ENCODE results near the gene ANO2. TPM values are rescaled to one million over a fixed set of nuclear protein-coding genes. Genes with fewer than 3 reads are reported as not detected.
A peak's percentile ranks its signal among the peaks of the same experiment; 100 is the strongest.

The ANO2 gene
- total and polyA plus RNA-seq, 4 donors = 6.4 to 19.2 (median 9.6) TPM

- H3K4me3 ChIP-seq (ENCODE audit: low read depth, low read length) = no peak overlapping the region
Observed at GRCh38 chr12:5921966-5922899, 22.8 kb downstream of the ANO2 start.

GRCh38 chr12:5921027-5921909 is 23.8 kb downstream of the ANO2 start:
- Histone ChIP-seq H3K4me3 (ENCODE audit: low read depth, low read length) (no peak overlapping the region), H3K4me1 (ENCODE audit: control insufficient read depth, insufficient read depth, low read length) (peaks cover 32% of the 10 kb centered on the region), H3K27me3 (ENCODE audit: control insufficient read depth, insufficient read depth, low read length) (no peaks in the 10 kb centered on the region), H3K36me3 (ENCODE audit: control insufficient read depth, insufficient read depth, low read length) (peaks cover 8% of the 10 kb centered on the region), H3K27ac (ENCODE audit: low read depth, low read length) (no peak overlapping the region), H3K9me3 (ENCODE audit: control insufficient read depth, insufficient read depth, low read length) (no peaks in the 10 kb centered on the region)
- 94% methylated on average over 24 of the region's 25 CpGs for WGBS (ENCODE audit: insufficient coverage)
- DNase-seq (ENCODE audit: low read depth in 4 of 6, low spot score in 6 of 6) = no peak

More at GRCh38 chr12:5921966-5922899, 22.8 kb downstream of the ANO2 start:
- no peak for DNase-seq (ENCODE audit: low read depth in 4 of 6, low spot score in 6 of 6)
- Histone ChIP-seq H3K27ac (ENCODE audit: low read depth, low read length) (no peak overlapping the region), H3K9me3 (ENCODE audit: control insufficient read depth, insufficient read depth, low read length) (no peaks in the 10 kb centered on the region), H3K36me3 (ENCODE audit: control insufficient read depth, insufficient read depth, low read length) (peaks cover 8% of the 10 kb centered on the region), H3K4me1 (ENCODE audit: control insufficient read depth, insufficient read depth, low read length) (peaks cover 32% of the 10 kb centered on the region), H3K27me3 (ENCODE audit: control insufficient read depth, insufficient read depth, low read length) (no peaks in the 10 kb centered on the region)
- WGBS (ENCODE audit: insufficient coverage) = 62% methylated on average over 11 of the region's 15 CpGs

GRCh38 chr12:5916785-5917290 is 28.2 kb downstream of the ANO2 start:
- peaks cover 24% of the 10 kb centered on the region for H3K4me1 ChIP-seq (ENCODE audit: control insufficient read depth, insufficient read depth, low read length)
- peaks cover 3% of the 10 kb centered on the region for H3K36me3 ChIP-seq (ENCODE audit: control insufficient read depth, insufficient read depth, low read length)
- no peaks in the 10 kb centered on the region for H3K9me3 ChIP-seq (ENCODE audit: control insufficient read depth, insufficient read depth, low read length)
- WGBS (ENCODE audit: insufficient coverage) = no CpG with 5 or more reads among the region's 9 CpGs
- H3K4me3 ChIP-seq (ENCODE audit: low read depth, low read length) = no peak overlapping the region
- DNase-seq (ENCODE audit: low read depth in 4 of 6, low spot score in 6 of 6) = no peak
- no peaks in the 10 kb centered on the region for H3K27me3 ChIP-seq (ENCODE audit: control insufficient read depth, insufficient read depth, low read length)
- no peak overlapping the region for H3K27ac ChIP-seq (ENCODE audit: low read depth, low read length)

- Histone ChIP-seq H3K27me3 (ENCODE audit: control insufficient read depth, insufficient read depth, low read length) (no peaks in the 10 kb centered on the region), H3K36me3 (ENCODE audit: control insufficient read depth, insufficient read depth, low read length) (no peaks in the 10 kb centered on the region), H3K4me1 (ENCODE audit: control insufficient read depth, insufficient read depth, low read length) (peaks cover 24% of the 10 kb centered on the region)
Observed at GRCh38 chr12:5915511-5915910, 29.5 kb downstream of the ANO2 start.

GRCh38 chr12:5914387-5915149 is 30.5 kb downstream of the ANO2 start:
- Histone ChIP-seq H3K27ac (ENCODE audit: low read depth, low read length) (no peak overlapping the region), H3K4me3 (ENCODE audit: low read depth, low read length) (no peak overlapping the region), H3K9me3 (ENCODE audit: control insufficient read depth, insufficient read depth, low read length) (no peaks in the 10 kb centered on the region), H3K36me3 (ENCODE audit: control insufficient read depth, insufficient read depth, low read length) (no peaks in the 10 kb centered on the region), H3K4me1 (ENCODE audit: control insufficient read depth, insufficient read depth, low read length) (peaks cover 24% of the 10 kb centered on the region), H3K27me3 (ENCODE audit: control insufficient read depth, insufficient read depth, low read length) (no peaks in the 10 kb centered on the region)
- WGBS (ENCODE audit: insufficient coverage) = 96% methylated on average over 6 of the region's 11 CpGs
- DNase-seq (ENCODE audit: low read depth in 4 of 6, low spot score in 6 of 6) = no peak

More at GRCh38 chr12:5915511-5915910, 29.5 kb downstream of the ANO2 start:
- 59% methylated on average over 4 of the region's 4 CpGs for WGBS (ENCODE audit: insufficient coverage)
- H3K9me3 ChIP-seq (ENCODE audit: control insufficient read depth, insufficient read depth, low read length) = no peaks in the 10 kb centered on the region
- H3K4me3 ChIP-seq (ENCODE audit: low read depth, low read length) = no peak overlapping the region
- no peak overlapping the region for H3K27ac ChIP-seq (ENCODE audit: low read depth, low read length)
- DNase-seq (ENCODE audit: low read depth in 4 of 6, low spot score in 6 of 6) = no peak

GRCh38 chr12:5913387-5913786 is 31.7 kb downstream of the ANO2 start:
- Histone ChIP-seq H3K36me3 (ENCODE audit: control insufficient read depth, insufficient read depth, low read length) (no peaks in the 10 kb centered on the region), H3K4me3 (ENCODE audit: low read depth, low read length) (no peak overlapping the region), H3K27me3 (ENCODE audit: control insufficient read depth, insufficient read depth, low read length) (no peaks in the 10 kb centered on the region), H3K4me1 (ENCODE audit: control insufficient read depth, insufficient read depth, low read length) (peaks cover 24% of the 10 kb centered on the region), H3K9me3 (ENCODE audit: control insufficient read depth, insufficient read depth, low read length) (no peaks in the 10 kb centered on the region), H3K27ac (ENCODE audit: low read depth, low read length) (no peak overlapping the region)
- peak in 1 of 6 donors; percentile 64 for DNase-seq (ENCODE audit: low read depth in 4 of 6, low spot score in 6 of 6)
- 56% methylated on average over 8 of the region's 9 CpGs for WGBS (ENCODE audit: insufficient coverage)

- Histone ChIP-seq H3K27me3 (ENCODE audit: control insufficient read depth, insufficient read depth, low read length) (no peaks in the 10 kb centered on the region), H3K4me3 (ENCODE audit: low read depth, low read length) (no peak overlapping the region), H3K9me3 (ENCODE audit: control insufficient read depth, insufficient read depth, low read length) (no peaks in the 10 kb centered on the region), H3K36me3 (ENCODE audit: control insufficient read depth, insufficient read depth, low read length) (no peaks in the 10 kb centered on the region), H3K27ac (ENCODE audit: low read depth, low read length) (no peak overlapping the region), H3K4me1 (ENCODE audit: control insufficient read depth, insufficient read depth, low read length) (peaks cover 24% of the 10 kb centered on the region)
- peak in 2 of 6 donors; percentile 13 to 64 for DNase-seq (ENCODE audit: low read depth in 4 of 6, low spot score in 6 of 6)
- 65% methylated on average over 13 of the region's 19 CpGs for WGBS (ENCODE audit: insufficient coverage)
Observed at GRCh38 chr12:5912437-5913334, 32.4 kb downstream of the ANO2 start.

- H3K36me3 ChIP-seq (ENCODE audit: control insufficient read depth, insufficient read depth, low read length) = no peaks in the 10 kb centered on the region
- peaks cover 24% of the 10 kb centered on the region for H3K4me1 ChIP-seq (ENCODE audit: control insufficient read depth, insufficient read depth, low read length)
- no peak overlapping the region for H3K27ac ChIP-seq (ENCODE audit: low read depth, low read length)
- H3K4me3 ChIP-seq (ENCODE audit: low read depth, low read length) = no peak overlapping the region
- no peaks in the 10 kb centered on the region for H3K27me3 ChIP-seq (ENCODE audit: control insufficient read depth, insufficient read depth, low read length)
- WGBS (ENCODE audit: insufficient coverage) = no CpG with 5 or more reads among the region's 3 CpGs
- DNase-seq (ENCODE audit: low read depth in 4 of 6, low spot score in 6 of 6) = peak in 1 of 6 donors; percentile 11
- H3K9me3 ChIP-seq (ENCODE audit: control insufficient read depth, insufficient read depth, low read length) = no peaks in the 10 kb centered on the region
Observed at GRCh38 chr12:5912011-5912410, 33.0 kb downstream of the ANO2 start.
